Stimulated activated naive B cell treated with anti-CD40 and anti-IgM and Interleukin-4, amounts not matched to agents 10 μg/mL and 1 μg/mL and 100 μg/mL, for 72 hours (primary cell): ENCODE data around the gene SOAT2.

Experiments
- ATAC-seq, 2 donors: fragments of 150-1000 bp; cut with Tn5 transposase; replicated peaks; 2 replicates each; pipeline ENCODE4 v1.10.0; 2021; ENCODE audit warnings: moderate library complexity in 1 of 2
- DNase-seq: peaks from one replicate; pipeline ENCODE4 v3.0.0; 2021
- H3K27ac Mint-ChIP-seq: one replicate; pipeline ENCODE4 v1.8.0; 2022; ENCODE audit warnings: mild to moderate bottlenecking, mixed read lengths
- H3K27me3 Mint-ChIP-seq, 2 donors: one replicate each; pipeline ENCODE4 v1.8.0; 2022; ENCODE audit warnings: mixed read lengths in 2 of 2
- H3K36me3 Mint-ChIP-seq, 2 donors: one replicate each; pipeline ENCODE4 v1.8.0; 2022; ENCODE audit warnings: mixed read lengths in 2 of 2, mild to moderate bottlenecking in 1 of 2
- H3K4me1 Mint-ChIP-seq, 2 donors: one replicate each; pipeline ENCODE4 v1.8.0; 2022; ENCODE audit warnings: mixed read lengths in 2 of 2, mild to moderate bottlenecking in 1 of 2
- H3K4me3 Mint-ChIP-seq, 2 donors: one replicate each; pipeline ENCODE4 v1.8.0; 2022; ENCODE audit warnings: mild to moderate bottlenecking in 2 of 2, mixed read lengths in 2 of 2, moderate library complexity in 1 of 2
- H3K9me3 Mint-ChIP-seq, 2 donors: one replicate each; pipeline ENCODE4 v1.8.0; 2022; ENCODE audit warnings: mixed read lengths in 2 of 2, mild to moderate bottlenecking in 1 of 2

SOAT2 gene, protein sequence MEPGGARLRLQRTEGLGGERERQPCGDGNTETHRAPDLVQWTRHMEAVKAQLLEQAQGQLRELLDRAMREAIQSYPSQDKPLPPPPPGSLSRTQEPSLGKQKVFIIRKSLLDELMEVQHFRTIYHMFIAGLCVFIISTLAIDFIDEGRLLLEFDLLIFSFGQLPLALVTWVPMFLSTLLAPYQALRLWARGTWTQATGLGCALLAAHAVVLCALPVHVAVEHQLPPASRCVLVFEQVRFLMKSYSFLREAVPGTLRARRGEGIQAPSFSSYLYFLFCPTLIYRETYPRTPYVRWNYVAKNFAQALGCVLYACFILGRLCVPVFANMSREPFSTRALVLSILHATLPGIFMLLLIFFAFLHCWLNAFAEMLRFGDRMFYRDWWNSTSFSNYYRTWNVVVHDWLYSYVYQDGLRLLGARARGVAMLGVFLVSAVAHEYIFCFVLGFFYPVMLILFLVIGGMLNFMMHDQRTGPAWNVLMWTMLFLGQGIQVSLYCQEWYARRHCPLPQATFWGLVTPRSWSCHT

DNA sequence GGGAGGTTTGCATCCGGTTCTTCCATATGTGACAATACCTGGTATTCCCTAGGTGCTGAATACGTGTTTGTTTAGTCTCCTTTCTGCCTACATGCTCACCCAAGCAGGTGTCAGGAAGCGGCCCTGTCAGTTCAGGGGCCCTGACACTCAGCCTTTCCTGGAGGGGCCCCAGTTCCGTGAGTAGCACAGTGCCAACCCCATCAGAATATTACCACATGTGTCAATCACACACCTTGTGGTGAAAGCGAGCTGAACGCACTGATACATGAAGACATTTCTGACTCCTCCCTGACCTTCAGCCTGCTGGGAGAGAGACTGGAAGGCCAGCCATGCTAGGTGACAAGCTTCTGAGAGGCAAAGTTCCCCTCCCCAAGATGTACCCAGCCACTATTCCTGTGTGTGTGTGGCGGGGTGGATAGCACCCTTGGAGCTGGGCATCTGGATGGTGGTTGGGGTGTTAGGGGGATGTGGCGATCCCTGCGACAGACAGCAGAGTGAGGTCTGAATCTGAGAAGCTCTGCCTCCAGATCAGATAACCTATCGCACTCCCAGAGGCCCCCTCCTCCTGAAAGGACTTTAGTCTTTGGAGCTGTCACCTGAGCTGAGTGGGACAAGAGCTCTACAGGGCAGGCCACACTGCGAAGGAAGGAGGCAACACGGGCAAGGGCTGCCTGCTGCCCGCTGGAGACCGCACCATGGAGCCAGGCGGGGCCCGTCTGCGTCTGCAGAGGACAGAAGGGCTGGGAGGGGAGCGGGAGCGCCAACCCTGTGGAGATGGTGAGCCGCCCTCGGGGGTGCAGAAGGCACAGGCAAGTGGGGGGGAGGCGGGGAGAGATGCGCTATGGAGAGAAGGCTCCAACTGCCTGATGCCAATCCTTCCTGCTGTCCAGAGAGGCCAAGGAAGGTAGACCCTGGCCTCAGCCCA lies at the start of gene SOAT2:
Gene SOAT2 (plus strand): TSS at position 604 of the 925 bp plus-strand sequence. CDS start 92 bp downstream, at position 696.
- ATAC-seq (peak; percentile 80 to 82), DNase-seq (peak; percentile 29)
- no peak within 1 kb of the TSS for H3K4me3 Mint-ChIP-seq
- H3K27ac Mint-ChIP-seq: no peak within 1 kb of the TSS
- H3K27me3 Mint-ChIP-seq: peaks cover 5 to 7% of the 10 kb centered on the region in 2 donors
- H3K36me3 Mint-ChIP-seq: no peaks in the 10 kb centered on the region
- H3K4me1 Mint-ChIP-seq: peaks cover 25 to 40% of the 10 kb centered on the region in 2 donors
- H3K9me3 Mint-ChIP-seq: no peaks in the 10 kb centered on the region

DNA sequence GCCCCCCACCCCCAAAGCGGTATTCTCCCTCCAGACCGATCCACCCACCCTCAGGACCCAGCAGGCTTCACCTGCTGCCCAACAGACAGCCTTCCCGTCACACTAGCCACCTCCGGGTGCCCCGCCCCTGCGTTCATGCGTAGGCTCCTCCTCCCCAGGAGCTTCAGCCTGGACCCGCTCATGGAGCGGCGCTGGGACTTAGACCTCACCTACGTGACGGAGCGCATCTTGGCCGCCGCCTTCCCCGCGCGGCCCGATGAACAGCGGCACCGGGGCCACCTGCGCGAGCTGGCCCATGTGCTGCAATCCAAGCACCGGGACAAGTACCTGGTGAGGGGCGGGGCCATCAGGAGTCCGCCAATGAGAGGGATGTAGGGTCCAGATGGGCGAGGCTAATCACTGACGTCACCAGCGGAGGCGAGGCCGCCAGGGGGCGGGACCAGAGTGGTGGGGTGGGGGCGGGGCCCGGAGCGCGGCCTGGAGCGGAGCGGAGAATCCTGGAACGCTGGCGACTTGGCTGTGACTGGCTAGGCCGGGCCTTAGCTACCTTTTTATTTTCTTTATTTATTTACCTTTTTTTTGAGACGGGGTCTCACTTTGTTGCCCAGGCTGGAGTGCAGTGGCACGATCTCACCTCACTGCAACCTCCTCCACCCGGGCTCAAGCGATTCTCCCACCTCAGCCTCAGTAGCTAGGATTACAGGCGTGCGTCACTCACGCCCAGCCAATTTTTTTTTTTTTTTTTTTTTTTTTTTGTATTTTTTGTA lies 49.0 kb upstream of the SOAT2 start:
- Mint-ChIP-seq H3K9me3 (no peaks in the 10 kb centered on the region), H3K27ac (peak overlapping the region; percentile 98), H3K4me1 (peaks cover 16 to 20% of the 10 kb centered on the region in 2 donors), H3K4me3 (peak overlapping the region; percentile 98 to 99), H3K27me3 (peaks cover 3 to 6% of the 10 kb centered on the region in 2 donors), H3K36me3 (peaks cover 0 to 3% of the 10 kb centered on the region in 2 donors)
- ATAC-seq (peak; percentile 93 to 96), DNase-seq (peak; percentile 88)

DNA sequence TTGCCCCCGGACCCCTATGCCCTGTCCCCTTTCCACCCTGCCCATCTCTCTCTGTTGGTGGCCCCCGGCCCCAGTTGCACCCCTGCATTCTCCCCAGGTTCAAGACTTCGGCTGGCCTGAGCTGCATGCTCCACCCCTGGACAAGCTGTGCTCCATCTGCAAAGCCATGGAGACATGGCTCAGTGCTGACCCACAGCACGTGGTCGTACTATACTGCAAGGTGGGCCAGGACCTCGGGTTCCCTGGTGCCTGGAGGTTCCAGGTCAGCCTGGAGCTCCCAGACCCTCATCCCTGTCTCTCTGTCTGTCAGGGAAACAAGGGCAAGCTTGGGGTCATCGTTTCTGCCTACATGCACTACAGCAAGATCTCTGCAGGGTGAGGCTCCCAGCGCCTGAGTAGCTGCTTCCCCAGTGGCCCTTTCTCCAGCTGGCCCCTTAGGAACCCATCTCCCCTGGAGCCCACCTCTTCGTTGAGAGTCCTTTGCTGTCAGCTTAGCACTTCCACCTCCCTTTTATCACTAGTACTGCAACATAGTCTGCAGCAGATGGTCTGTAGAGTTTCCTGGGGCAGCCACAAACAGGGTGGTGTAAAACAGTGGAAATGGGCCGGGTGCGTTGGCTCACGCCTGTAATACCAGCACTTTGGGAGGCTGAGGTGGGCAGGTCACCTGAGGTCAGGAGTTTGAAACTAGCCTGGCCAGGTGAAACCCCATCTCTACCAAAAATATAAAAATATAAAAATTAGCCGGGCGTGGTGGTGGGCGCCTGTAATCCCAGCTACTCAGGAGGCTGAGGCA lies 47.6 kb upstream of the SOAT2 start:
- H3K4me3 Mint-ChIP-seq: peak overlapping the region in 1 of 2 donors; percentile 56
- H3K27me3 Mint-ChIP-seq: peaks cover 3 to 6% of the 10 kb centered on the region in 2 donors
- no peaks in the 10 kb centered on the region for H3K9me3 Mint-ChIP-seq
- peaks cover 0 to 3% of the 10 kb centered on the region in 2 donors for H3K36me3 Mint-ChIP-seq
- DNase-seq (no peak), ATAC-seq (no peak)
- peaks cover 15% of the 10 kb centered on the region in 2 donors for H3K4me1 Mint-ChIP-seq
- H3K27ac Mint-ChIP-seq: no peak overlapping the region

DNA sequence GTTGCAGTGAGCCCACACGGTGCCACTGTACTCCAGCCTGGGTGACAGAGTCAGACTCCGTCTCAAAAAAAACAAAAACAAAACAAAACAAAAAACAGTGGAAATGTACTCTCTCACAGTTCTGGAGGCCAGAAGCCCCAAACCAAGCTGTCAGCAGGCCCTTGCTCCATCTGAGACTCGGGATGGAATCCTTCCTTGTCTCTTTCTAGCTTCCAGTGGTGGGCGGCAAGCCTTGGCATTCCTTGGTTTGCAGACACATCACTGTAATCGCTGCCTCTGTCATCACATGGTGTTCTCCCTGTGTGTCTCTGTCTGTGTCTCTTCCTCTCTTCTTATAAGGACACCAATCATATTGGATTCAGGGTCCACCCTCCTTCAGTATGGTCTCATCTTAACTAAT lies 47.0 kb upstream of the SOAT2 start:
- DNase-seq: no peak
- no peak overlapping the region for H3K27ac Mint-ChIP-seq
- no peak overlapping the region for H3K4me3 Mint-ChIP-seq

DNA sequence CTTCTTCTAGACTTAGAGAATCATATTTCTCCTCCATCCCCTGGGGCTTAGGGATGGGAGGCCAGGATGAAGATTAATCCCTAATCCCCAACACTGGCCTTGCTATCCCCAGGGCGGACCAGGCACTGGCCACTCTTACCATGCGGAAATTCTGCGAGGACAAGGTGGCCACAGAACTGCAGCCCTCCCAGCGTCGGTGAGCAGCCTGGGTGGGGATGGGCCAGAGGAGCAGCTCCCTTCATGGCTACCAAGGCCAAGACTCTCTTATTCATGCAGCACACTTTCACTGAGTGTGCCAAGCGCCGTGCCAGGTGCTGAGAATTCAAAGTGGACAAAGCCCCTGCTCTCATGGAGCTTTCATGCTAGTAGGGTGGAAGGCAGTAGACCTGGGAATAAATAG lies 46.4 kb upstream of the SOAT2 start:
- Mint-ChIP-seq H3K27me3 (peaks cover 6 to 11% of the 10 kb centered on the region in 2 donors), H3K27ac (no peak overlapping the region), H3K4me1 (peaks cover 12 to 15% of the 10 kb centered on the region in 2 donors), H3K36me3 (peaks cover 0 to 3% of the 10 kb centered on the region in 2 donors), H3K4me3 (no peak overlapping the region), H3K9me3 (no peaks in the 10 kb centered on the region)
- no peak for ATAC-seq
- no peak for DNase-seq

More for the DNA sequence above, 47.0 kb upstream of the SOAT2 start:
- H3K4me1 Mint-ChIP-seq: peaks cover 12 to 15% of the 10 kb centered on the region in 2 donors
- ATAC-seq: no peak
- H3K36me3 Mint-ChIP-seq: peaks cover 0 to 3% of the 10 kb centered on the region in 2 donors
- H3K27me3 Mint-ChIP-seq: peaks cover 6 to 11% of the 10 kb centered on the region in 2 donors
- H3K9me3 Mint-ChIP-seq: no peaks in the 10 kb centered on the region

DNA sequence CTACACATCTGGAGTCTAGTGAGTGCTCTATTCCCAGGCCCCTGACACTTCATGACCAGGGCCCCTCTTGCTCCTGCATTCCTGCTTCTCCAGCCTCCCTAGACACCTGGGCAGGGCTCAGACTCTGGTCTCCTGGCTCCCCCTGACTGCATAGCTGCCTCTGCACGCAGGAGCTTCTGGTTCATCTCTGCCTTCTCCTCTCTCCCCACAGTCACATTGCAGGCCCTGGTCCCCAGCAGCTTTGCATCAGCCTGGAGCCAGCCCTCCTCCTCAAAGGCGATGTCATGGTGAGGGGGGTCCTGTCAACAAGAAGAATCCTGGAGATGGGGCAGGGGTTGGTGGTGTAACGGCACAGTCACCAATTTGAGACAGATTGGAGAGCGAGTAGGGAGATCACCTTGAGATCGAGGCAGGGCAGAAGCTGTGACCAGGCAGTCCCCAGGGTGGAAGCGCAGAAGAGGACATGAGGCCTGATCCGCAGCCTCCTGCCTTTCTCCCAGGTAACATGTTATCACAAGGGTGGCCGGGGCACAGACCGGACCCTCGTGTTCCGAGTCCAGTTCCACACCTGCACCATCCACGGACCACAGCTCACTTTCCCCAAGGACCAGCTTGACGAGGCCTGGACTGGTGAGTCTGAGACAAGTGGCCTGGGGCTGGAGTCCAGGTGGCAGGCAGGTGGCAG lies 45.3 kb upstream of the SOAT2 start:
- H3K27me3 Mint-ChIP-seq: peaks cover 6 to 11% of the 10 kb centered on the region in 2 donors
- peaks cover 10 to 15% of the 10 kb centered on the region in 2 donors for H3K4me1 Mint-ChIP-seq
- H3K36me3 Mint-ChIP-seq: no peaks in the 10 kb centered on the region
- peak overlapping the region; percentile 2 for H3K27ac Mint-ChIP-seq
- no peak for DNase-seq
- ATAC-seq: no peak
- no peak overlapping the region for H3K4me3 Mint-ChIP-seq
- no peaks in the 10 kb centered on the region for H3K9me3 Mint-ChIP-seq

DNA sequence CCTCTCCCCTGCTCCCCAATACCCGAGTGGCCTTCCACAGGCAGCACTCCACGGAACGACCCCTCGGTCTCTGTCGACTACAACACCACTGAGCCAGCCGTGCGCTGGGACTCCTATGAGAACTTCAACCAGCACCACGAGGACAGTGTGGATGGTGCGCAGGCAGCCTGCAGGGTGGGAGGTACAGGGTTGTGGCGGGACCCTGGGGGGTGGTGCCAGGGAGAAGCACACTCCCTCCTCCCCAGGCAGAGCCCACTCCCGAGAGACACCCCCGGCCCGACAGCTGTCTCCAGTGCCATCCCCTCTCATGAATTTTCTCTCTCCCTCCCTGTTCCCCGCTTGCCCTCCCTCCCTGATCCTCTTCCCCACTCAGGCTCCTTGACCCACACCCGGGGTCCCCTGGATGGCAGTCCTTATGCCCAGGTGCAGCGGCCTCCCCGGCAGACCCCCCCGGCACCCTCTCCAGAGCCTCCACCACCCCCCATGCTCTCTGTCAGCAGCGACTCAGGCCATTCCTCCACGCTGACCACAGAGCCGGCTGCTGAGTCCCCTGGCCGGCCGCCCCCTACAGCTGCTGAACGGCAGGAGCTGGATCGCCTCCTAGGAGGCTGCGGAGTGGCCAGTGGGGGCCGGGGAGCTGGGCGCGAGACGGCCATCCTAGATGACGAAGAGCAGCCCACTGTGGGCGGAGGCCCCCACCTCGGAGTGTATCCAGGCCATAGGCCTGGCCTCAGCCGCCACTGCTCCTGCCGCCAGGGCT lies 44.4 kb upstream of the SOAT2 start:
- peaks cover 6 to 9% of the 10 kb centered on the region in 2 donors for H3K4me1 Mint-ChIP-seq
- H3K9me3 Mint-ChIP-seq: no peaks in the 10 kb centered on the region
- no peak overlapping the region for H3K27ac Mint-ChIP-seq
- peaks cover 6 to 11% of the 10 kb centered on the region in 2 donors for H3K27me3 Mint-ChIP-seq
- DNase-seq (no peak), ATAC-seq (no peak)
- H3K4me3 Mint-ChIP-seq: no peak overlapping the region
- peaks cover 5% of the 10 kb centered on the region in 2 donors for H3K36me3 Mint-ChIP-seq

DNA sequence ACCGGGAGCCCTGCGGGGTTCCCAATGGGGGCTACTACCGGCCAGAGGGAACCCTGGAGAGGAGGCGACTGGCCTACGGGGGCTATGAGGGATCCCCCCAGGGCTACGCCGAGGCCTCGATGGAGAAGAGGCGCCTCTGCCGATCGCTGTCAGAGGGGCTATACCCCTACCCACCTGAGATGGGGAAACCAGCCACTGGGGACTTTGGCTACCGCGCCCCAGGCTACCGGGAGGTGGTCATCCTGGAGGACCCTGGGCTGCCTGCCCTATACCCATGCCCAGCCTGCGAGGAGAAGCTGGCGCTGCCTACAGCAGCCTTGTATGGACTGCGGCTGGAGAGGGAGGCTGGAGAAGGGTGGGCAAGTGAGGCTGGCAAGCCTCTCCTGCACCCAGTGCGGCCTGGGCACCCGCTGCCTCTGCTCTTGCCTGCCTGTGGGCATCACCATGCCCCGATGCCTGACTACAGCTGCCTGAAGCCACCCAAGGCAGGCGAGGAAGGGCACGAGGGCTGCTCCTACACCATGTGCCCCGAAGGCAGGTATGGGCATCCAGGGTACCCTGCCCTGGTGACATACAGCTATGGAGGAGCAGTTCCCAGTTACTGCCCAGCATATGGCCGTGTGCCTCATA lies 43.7 kb upstream of the SOAT2 start:
- Mint-ChIP-seq H3K4me1 (peaks cover 1 to 4% of the 10 kb centered on the region in 2 donors), H3K36me3 (peaks cover 9% of the 10 kb centered on the region in 2 donors), H3K4me3 (no peak overlapping the region), H3K9me3 (no peaks in the 10 kb centered on the region), H3K27ac (no peak overlapping the region), H3K27me3 (peaks cover 6 to 11% of the 10 kb centered on the region in 2 donors)
- DNase-seq: no peak
- peak in 1 of 2 donors; percentile 10 for ATAC-seq

DNA sequence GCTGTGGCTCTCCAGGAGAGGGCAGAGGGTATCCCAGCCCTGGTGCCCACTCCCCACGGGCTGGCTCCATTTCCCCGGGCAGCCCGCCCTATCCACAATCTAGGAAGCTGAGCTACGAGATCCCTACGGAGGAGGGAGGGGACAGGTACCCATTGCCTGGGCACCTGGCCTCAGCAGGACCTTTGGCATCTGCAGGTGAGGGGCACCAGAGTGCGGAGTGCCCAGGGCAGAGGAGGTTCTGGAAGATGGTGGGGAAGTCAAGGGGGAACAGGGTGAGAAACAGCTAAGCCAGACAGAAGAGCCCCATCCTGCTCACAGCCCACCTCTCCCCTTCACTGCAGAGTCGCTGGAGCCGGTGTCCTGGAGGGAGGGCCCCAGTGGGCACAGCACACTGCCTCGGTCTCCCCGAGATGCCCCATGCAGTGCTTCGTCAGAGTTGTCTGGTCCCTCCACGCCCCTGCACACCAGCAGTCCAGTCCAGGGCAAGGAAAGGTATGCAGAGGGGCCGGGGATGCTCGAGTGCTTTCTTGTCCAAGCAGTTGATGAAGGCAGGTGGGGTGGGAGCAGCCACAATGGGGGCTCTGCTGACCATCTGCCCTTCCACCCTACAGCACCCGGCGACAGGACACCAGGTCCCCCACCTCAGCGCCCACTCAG lies 43.1 kb upstream of the SOAT2 start:
- no peaks in the 10 kb centered on the region for H3K9me3 Mint-ChIP-seq
- no peak for ATAC-seq
- H3K36me3 Mint-ChIP-seq: peaks cover 15% of the 10 kb centered on the region in 2 donors
- H3K27ac Mint-ChIP-seq: no peak overlapping the region
- peak overlapping the region in 1 of 2 donors; percentile 31 for H3K4me3 Mint-ChIP-seq
- peaks cover 6 to 11% of the 10 kb centered on the region in 2 donors for H3K27me3 Mint-ChIP-seq
- H3K4me1 Mint-ChIP-seq: peaks cover 1 to 4% of the 10 kb centered on the region in 2 donors
- no peak for DNase-seq

DNA sequence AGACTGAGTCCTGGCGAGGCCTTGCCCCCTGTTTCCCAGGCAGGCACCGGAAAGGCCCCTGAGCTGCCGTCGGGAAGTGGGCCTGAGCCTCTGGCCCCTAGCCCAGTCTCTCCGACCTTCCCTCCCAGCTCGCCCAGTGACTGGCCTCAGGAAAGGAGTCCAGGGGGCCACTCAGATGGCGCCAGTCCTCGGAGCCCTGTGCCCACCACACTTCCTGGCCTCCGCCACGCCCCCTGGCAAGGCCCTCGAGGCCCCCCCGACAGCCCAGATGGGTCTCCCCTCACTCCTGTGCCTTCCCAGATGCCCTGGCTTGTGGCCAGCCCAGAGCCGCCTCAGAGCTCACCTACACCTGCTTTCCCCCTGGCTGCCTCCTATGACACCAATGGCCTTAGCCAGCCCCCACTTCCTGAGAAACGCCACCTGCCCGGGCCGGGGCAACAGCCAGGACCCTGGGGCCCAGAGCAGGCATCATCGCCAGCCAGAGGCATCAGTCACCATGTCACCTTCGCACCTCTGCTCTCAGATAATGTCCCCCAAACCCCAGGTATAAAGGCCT lies 42.5 kb upstream of the SOAT2 start:
- Mint-ChIP-seq H3K36me3 (peaks cover 20 to 21% of the 10 kb centered on the region in 2 donors), H3K27me3 (peaks cover 5 to 6% of the 10 kb centered on the region in 2 donors), H3K9me3 (no peaks in the 10 kb centered on the region), H3K4me1 (peaks cover under 1 to 1% of the 10 kb centered on the region in 2 donors), H3K4me3 (no peak overlapping the region), H3K27ac (peak overlapping the region; percentile 48)
- DNase-seq (no peak), ATAC-seq (no peak)

DNA sequence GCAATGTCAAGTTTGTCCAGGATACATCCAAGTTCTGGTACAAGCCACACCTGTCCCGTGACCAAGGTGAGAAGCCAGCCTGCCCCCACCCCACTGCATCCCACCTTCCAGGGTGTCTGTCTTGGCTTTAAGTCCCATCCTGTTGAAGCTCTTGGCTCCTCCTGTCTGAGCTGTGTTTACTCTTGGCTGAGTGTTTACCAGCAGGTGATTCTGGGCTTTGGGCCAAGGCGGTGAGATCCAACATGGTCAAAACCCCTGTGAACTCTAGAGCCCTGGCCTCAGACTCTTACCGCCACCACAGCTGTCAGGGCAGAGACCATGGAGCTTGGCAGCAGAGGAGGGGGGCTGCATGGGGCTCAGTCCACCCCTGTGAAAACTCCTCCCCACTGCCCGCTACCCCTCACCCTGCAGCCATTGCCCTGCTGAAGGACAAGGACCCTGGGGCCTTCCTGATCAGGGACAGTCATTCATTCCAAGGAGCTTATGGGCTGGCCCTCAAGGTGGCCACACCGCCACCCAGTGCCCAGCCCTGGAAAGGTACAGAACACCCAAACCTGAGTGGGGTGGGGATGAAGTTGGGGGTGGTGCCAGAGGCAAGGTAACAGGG lies 41.8 kb upstream of the SOAT2 start:
- ATAC-seq (no peak), DNase-seq (no peak)
- peaks cover 5 to 8% of the 10 kb centered on the region in 2 donors for H3K4me1 Mint-ChIP-seq
- peaks cover 5 to 6% of the 10 kb centered on the region in 2 donors for H3K27me3 Mint-ChIP-seq
- H3K36me3 Mint-ChIP-seq: peaks cover 26 to 28% of the 10 kb centered on the region in 2 donors
- H3K9me3 Mint-ChIP-seq: no peaks in the 10 kb centered on the region
- H3K27ac Mint-ChIP-seq: peak overlapping the region; percentile 16
- H3K4me3 Mint-ChIP-seq: no peak overlapping the region
